Measurements from ENCODE around the gene NFYC.
"Not testable (repeated sequence)": the region's sequence is repeated elsewhere in the genome, so short reads cannot be mapped to it uniquely, and the experiment has no call there.

NFYC gene

GRCh38 chr1:40715491-40716059, 24.1 kb downstream of the NFYC start:
- Histone ChIP-seq H3K27me3 (ENCODE audit: control insufficient read depth in 1 of 2, insufficient read depth in 2 of 2, low read length in 2 of 2) (no peaks in the 10 kb centered on the region), H3K36me3 (ENCODE audit: control insufficient read depth in 1 of 2, insufficient read depth in 2 of 2, low read length in 2 of 2) (no peaks in the 10 kb centered on the region), H3K4me1 (ENCODE audit: control insufficient read depth in 1 of 2, insufficient read depth in 2 of 2, low read length in 2 of 2) (peaks cover 24 to 40% of the 10 kb centered on the region in 2 donors), H3K9ac (ENCODE audit: low read depth in 1 of 2, low read length in 2 of 2) (no peak overlapping the region), H3K27ac (ENCODE audit: low read depth, low read length) (no peak overlapping the region), H3K4me3 (ENCODE audit: low read depth in 1 of 2, low read length in 2 of 2) (no peak overlapping the region), H3K9me3 (ENCODE audit: control insufficient read depth in 1 of 2, low read length in 2 of 2) (no peaks in the 10 kb centered on the region)

GRCh38 chr1:40717065-40717464, 25.6 kb downstream of the NFYC start:
- Histone ChIP-seq H3K4me3 (ENCODE audit: low read depth in 1 of 2, low read length in 2 of 2) (no peak overlapping the region), H3K27ac (ENCODE audit: low read depth, low read length) (no peak overlapping the region), H3K4me1 (ENCODE audit: control insufficient read depth in 1 of 2, insufficient read depth in 2 of 2, low read length in 2 of 2) (peaks cover 12 to 27% of the 10 kb centered on the region in 2 donors), H3K9ac (ENCODE audit: low read depth in 1 of 2, low read length in 2 of 2) (no peak overlapping the region), H3K27me3 (ENCODE audit: control insufficient read depth in 1 of 2, insufficient read depth in 2 of 2, low read length in 2 of 2) (no peaks in the 10 kb centered on the region), H3K36me3 (ENCODE audit: control insufficient read depth in 1 of 2, insufficient read depth in 2 of 2, low read length in 2 of 2) (no peaks in the 10 kb centered on the region), H3K9me3 (ENCODE audit: control insufficient read depth in 1 of 2, low read length in 2 of 2) (no peaks in the 10 kb centered on the region)

- Histone ChIP-seq H3K27me3 (ENCODE audit: control insufficient read depth in 1 of 2, insufficient read depth in 2 of 2, low read length in 2 of 2) (no peaks in the 10 kb centered on the region), H3K9ac (ENCODE audit: low read depth in 1 of 2, low read length in 2 of 2) (no peak overlapping the region), H3K36me3 (ENCODE audit: control insufficient read depth in 1 of 2, insufficient read depth in 2 of 2, low read length in 2 of 2) (no peaks in the 10 kb centered on the region), H3K27ac (ENCODE audit: low read depth, low read length) (no peak overlapping the region), H3K4me3 (ENCODE audit: low read depth in 1 of 2, low read length in 2 of 2) (no peak overlapping the region), H3K9me3 (ENCODE audit: control insufficient read depth in 1 of 2, low read length in 2 of 2) (no peaks in the 10 kb centered on the region), H3K4me1 (ENCODE audit: control insufficient read depth in 1 of 2, insufficient read depth in 2 of 2, low read length in 2 of 2) (peaks cover 7 to 20% of the 10 kb centered on the region in 2 donors)
Observed at GRCh38 chr1:40717955-40718354, 26.5 kb downstream of the NFYC start.

DNA sequence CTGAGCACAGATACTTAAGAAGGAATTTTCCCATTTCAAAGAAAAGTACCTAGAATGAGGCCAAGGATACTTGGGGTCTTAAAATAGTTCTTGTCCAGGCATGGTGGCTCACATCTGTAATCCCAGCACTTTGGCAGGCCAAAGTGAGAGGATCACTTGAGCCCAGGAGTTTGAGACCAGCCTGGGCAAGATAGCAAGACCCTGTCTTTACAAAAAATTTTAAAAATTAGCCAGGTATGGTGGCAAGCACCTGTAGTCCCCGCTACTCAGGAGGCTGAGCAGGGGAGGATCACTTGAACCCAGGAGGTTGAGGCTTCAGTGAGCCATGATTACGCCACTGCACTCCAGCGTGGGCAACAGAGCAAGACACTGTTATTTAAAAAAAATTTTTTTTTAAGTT, 29.0 kb downstream of the NFYC start:
- Histone ChIP-seq H3K4me3 (ENCODE audit: low read depth in 1 of 2, low read length in 2 of 2) (no peak overlapping the region), H3K9me3 (ENCODE audit: control insufficient read depth in 1 of 2, low read length in 2 of 2) (no peaks in the 10 kb centered on the region), H3K36me3 (ENCODE audit: control insufficient read depth in 1 of 2, insufficient read depth in 2 of 2, low read length in 2 of 2) (no peaks in the 10 kb centered on the region), H3K4me1 (ENCODE audit: control insufficient read depth in 1 of 2, insufficient read depth in 2 of 2, low read length in 2 of 2) (peaks cover 3 to 13% of the 10 kb centered on the region in 2 donors), H3K9ac (ENCODE audit: low read depth in 1 of 2, low read length in 2 of 2) (no peak overlapping the region), H3K27ac (ENCODE audit: low read depth, low read length) (no peak overlapping the region), H3K27me3 (ENCODE audit: control insufficient read depth in 1 of 2, insufficient read depth in 2 of 2, low read length in 2 of 2) (no peaks in the 10 kb centered on the region)

- Histone ChIP-seq H3K4me1 (ENCODE audit: control insufficient read depth in 1 of 2, insufficient read depth in 2 of 2, low read length in 2 of 2) (peaks cover 0 to 3% of the 10 kb centered on the region in 2 donors), H3K4me3 (ENCODE audit: low read depth in 1 of 2, low read length in 2 of 2) (no peak overlapping the region)
Observed at GRCh38 chr1:40722622-40723021, 31.1 kb downstream of the NFYC start.

DNA sequence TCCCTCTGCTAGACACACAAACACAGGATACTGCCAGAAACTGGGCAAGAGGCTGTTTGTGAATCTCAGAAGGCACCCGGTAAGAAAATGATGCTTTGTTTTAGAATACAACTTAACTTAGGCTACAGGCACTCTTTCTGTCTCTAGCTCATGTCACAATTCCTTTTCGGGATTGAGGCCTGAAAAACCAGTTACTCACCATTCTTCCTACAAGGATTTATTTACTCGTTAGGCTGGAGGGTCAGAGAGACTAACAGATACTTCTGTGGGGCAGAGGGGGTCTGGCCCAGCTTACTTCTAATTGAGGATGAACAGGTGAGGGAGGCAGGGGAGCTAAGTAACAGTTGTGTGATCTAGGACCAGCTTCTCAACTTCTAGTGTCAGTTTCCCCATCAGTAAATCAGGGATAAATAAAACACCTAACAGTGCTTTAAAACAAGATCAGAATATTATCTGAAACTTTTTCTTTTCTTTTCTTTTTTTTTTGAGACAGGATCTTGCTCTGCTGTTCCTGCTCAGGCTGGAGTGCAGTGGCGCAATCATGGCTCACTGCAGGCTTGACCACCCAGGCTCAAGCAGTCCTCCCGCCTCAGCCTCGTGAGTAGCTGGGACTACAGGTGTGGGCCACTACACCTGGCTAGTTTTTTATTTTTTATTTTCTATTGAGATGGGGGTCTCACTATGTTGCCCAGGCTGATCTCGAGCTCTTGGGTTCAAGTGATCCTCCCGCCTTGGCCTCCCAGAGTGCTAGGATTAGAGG, 31.9 kb downstream of the NFYC start:
- Histone ChIP-seq H3K4me3 (ENCODE audit: low read depth in 1 of 2, low read length in 2 of 2) (no peak overlapping the region), H3K9ac (ENCODE audit: low read depth in 1 of 2, low read length in 2 of 2) (no peak overlapping the region), H3K27ac (ENCODE audit: low read depth, low read length) (no peak overlapping the region), H3K9me3 (ENCODE audit: control insufficient read depth in 1 of 2, low read length in 2 of 2) (no peaks in the 10 kb centered on the region), H3K27me3 (ENCODE audit: control insufficient read depth in 1 of 2, insufficient read depth in 2 of 2, low read length in 2 of 2) (no peaks in the 10 kb centered on the region), H3K4me1 (ENCODE audit: control insufficient read depth in 1 of 2, insufficient read depth in 2 of 2, low read length in 2 of 2) (peaks cover 0 to 3% of the 10 kb centered on the region in 2 donors), H3K36me3 (ENCODE audit: control insufficient read depth in 1 of 2, insufficient read depth in 2 of 2, low read length in 2 of 2) (no peaks in the 10 kb centered on the region)

More at GRCh38 chr1:40722622-40723021, 31.1 kb downstream of the NFYC start:
- Histone ChIP-seq H3K9ac (ENCODE audit: low read depth in 1 of 2, low read length in 2 of 2) (no peak overlapping the region), H3K36me3 (ENCODE audit: control insufficient read depth in 1 of 2, insufficient read depth in 2 of 2, low read length in 2 of 2) (no peaks in the 10 kb centered on the region), H3K9me3 (ENCODE audit: control insufficient read depth in 1 of 2, low read length in 2 of 2) (no peaks in the 10 kb centered on the region), H3K27me3 (ENCODE audit: control insufficient read depth in 1 of 2, insufficient read depth in 2 of 2, low read length in 2 of 2) (no peaks in the 10 kb centered on the region), H3K27ac (ENCODE audit: low read depth, low read length) (no peak overlapping the region)

GRCh38 chr1:40727662-40728061, 36.2 kb downstream of the NFYC start:
- not testable (repeated sequence) for H3K4me3 ChIP-seq (ENCODE audit: low read depth in 1 of 2, low read length in 2 of 2); H3K27ac ChIP-seq (ENCODE audit: low read depth, low read length); H3K36me3 ChIP-seq (ENCODE audit: control insufficient read depth in 1 of 2, insufficient read depth in 2 of 2, low read length in 2 of 2); H3K4me1 ChIP-seq (ENCODE audit: control insufficient read depth in 1 of 2, insufficient read depth in 2 of 2, low read length in 2 of 2); H3K9me3 ChIP-seq (ENCODE audit: control insufficient read depth in 1 of 2, low read length in 2 of 2); H3K27me3 ChIP-seq (ENCODE audit: control insufficient read depth in 1 of 2, insufficient read depth in 2 of 2, low read length in 2 of 2); H3K9ac ChIP-seq (ENCODE audit: low read depth in 1 of 2, low read length in 2 of 2)

DNA sequence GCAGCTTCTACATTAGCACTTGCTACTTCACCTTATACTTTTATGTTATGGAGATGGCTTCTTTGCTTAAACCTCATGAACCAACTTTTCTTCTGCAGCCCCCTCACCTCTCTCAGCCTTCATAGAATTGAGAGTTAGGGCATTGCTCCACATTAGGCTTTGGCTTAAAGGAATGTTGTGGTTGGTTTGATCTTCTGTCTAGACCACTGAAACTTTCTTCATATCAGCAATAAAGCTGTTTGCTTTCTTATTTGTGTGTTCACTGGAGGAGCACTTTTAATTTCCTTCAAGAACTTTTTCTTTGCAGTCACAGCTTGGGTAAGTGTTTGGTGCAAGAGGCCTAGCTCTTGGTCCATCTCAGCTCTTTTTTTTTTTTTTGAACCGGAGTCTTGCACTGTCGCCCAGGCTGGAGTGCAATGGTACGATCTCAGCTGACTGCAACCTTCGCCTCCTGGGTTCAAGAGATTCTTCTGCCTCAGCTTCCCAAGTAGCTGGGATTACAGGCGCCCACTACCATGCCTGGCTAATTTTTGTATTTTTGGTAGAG, 37.9 kb downstream of the NFYC start:
- H3K9me3 ChIP-seq (ENCODE audit: control insufficient read depth in 1 of 2, low read length in 2 of 2); H3K9ac ChIP-seq (ENCODE audit: low read depth in 1 of 2, low read length in 2 of 2); H3K4me3 ChIP-seq (ENCODE audit: low read depth in 1 of 2, low read length in 2 of 2); H3K27me3 ChIP-seq (ENCODE audit: control insufficient read depth in 1 of 2, insufficient read depth in 2 of 2, low read length in 2 of 2); H3K4me1 ChIP-seq (ENCODE audit: control insufficient read depth in 1 of 2, insufficient read depth in 2 of 2, low read length in 2 of 2); H3K36me3 ChIP-seq (ENCODE audit: control insufficient read depth in 1 of 2, insufficient read depth in 2 of 2, low read length in 2 of 2); H3K27ac ChIP-seq (ENCODE audit: low read depth, low read length): not testable (repeated sequence)

DNA sequence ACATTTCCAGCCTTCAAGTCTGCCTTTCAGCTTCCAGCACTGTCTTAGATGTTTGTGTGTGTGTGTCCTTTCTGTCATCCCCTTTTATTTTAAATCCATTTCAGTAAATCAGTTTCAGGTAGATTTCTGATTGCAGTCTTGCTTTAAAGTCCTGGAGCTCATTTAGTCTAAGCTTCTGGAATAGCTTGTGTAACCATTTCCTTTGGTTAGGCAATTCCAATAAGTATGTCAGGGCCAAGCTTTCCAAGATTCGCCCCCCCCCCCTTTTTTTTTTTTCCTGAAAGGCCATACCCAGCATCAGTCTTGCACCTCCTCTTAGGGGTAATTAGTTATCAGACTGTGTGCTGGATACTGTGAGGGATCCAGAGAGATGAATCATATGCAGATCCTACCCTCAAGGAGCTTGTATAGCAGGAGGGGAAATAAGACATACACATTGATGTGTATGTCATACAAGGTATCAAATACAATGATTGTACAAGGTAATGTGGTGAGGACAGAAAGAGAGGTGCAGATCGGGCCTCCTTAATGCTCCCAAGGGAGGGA, 41.3 kb downstream of the NFYC start:
- Histone ChIP-seq H3K4me3 (ENCODE audit: low read depth in 1 of 2, low read length in 2 of 2) (no peak overlapping the region), H3K27ac (ENCODE audit: low read depth, low read length) (no peak overlapping the region), H3K36me3 (ENCODE audit: control insufficient read depth in 1 of 2, insufficient read depth in 2 of 2, low read length in 2 of 2) (no peaks in the 10 kb centered on the region), H3K9me3 (ENCODE audit: control insufficient read depth in 1 of 2, low read length in 2 of 2) (no peaks in the 10 kb centered on the region), H3K9ac (ENCODE audit: low read depth in 1 of 2, low read length in 2 of 2) (no peak overlapping the region), H3K27me3 (ENCODE audit: control insufficient read depth in 1 of 2, insufficient read depth in 2 of 2, low read length in 2 of 2) (no peaks in the 10 kb centered on the region), H3K4me1 (ENCODE audit: control insufficient read depth in 1 of 2, insufficient read depth in 2 of 2, low read length in 2 of 2) (no peaks in the 10 kb centered on the region)

DNA sequence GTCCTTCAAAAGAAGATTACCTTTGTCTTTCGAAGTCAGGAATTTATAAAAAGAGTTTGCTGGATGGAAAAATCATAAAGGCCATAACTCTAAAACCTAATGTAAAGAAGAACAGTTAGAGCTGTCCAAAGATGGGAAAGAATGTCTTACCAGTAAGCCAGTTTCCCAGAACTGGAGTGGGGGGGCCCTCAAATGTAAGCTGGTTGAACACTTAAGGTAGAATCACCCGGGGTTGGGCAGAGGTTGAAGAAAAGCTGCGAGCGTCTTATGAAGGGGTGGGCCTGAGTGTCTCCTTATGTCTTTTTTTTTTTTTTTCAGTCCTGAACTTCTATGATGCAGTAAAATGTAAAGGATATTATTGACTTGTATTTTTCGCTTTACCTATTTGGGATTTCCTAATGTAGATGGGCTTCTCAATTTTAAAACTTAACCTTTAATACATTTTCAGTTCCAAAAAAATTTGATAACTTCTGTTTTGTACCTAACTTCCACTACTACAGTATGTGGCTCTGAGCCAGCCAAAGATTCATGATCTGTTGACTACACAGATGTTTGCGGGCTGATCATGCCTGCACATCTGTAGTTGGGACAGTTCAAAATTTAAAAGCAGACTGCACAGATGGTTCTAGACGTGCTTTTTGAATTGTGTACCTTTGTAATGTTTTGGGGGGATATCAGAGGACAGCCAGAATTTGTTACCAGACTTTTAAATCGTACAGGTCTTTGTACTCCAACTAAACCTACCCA, 43.6 kb downstream of the NFYC start:
- no peak overlapping the region for H3K27ac ChIP-seq (ENCODE audit: low read depth, low read length)
- no peaks in the 10 kb centered on the region for H3K9me3 ChIP-seq (ENCODE audit: control insufficient read depth in 1 of 2, low read length in 2 of 2)
- H3K9ac ChIP-seq (ENCODE audit: low read depth in 1 of 2, low read length in 2 of 2) = no peak overlapping the region
- peaks cover 0 to 4% of the 10 kb centered on the region in 2 donors for H3K4me1 ChIP-seq (ENCODE audit: control insufficient read depth in 1 of 2, insufficient read depth in 2 of 2, low read length in 2 of 2)
- peaks cover 8 to 15% of the 10 kb centered on the region in 2 donors for H3K36me3 ChIP-seq (ENCODE audit: control insufficient read depth in 1 of 2, insufficient read depth in 2 of 2, low read length in 2 of 2)
- no peaks in the 10 kb centered on the region for H3K27me3 ChIP-seq (ENCODE audit: control insufficient read depth in 1 of 2, insufficient read depth in 2 of 2, low read length in 2 of 2)
- H3K4me3 ChIP-seq (ENCODE audit: low read depth in 1 of 2, low read length in 2 of 2) = no peak overlapping the region
